DOHH2 (cell line): ENCODE data around the gene TMEM161B.

ENCODE experiments used
- H3F3A ChIP-seq: fragments of 200-600 bp; sonication (generic), shearing (Covaris generic); 2 replicates; pipeline ENCODE4 v1.6.0; 2016; ENCODE audit warnings: antibody characterized with exemption, mild to moderate bottlenecking; ENCODE audit not compliant: control insufficient read depth, insufficient read depth
- H3K27ac ChIP-seq: fragments of 200-600 bp; sonication (generic); 2 replicates; pipeline ENCODE4 v1.5.1; 2014; ENCODE audit warnings: low read depth, mild to moderate bottlenecking, low read length, moderate library complexity
- H3K27me3 ChIP-seq: fragments of 200-600 bp; sonication (generic); 2 replicates; pipeline ENCODE4 v1.6.1; 2014; ENCODE audit warnings: mild to moderate bottlenecking, low read length, mixed read lengths; ENCODE audit not compliant: control insufficient read depth
- H3K36me3 ChIP-seq: fragments of 200-600 bp; sonication (generic); 2 replicates; pipeline ENCODE4 v1.6.1; 2014; ENCODE audit warnings: mild to moderate bottlenecking, low read length, moderate library complexity, mixed read lengths; ENCODE audit not compliant: control insufficient read depth
- H3K4me1 ChIP-seq: fragments of 200-600 bp; sonication (generic); 2 replicates; pipeline ENCODE4 v1.6.1; 2014; ENCODE audit warnings: mild to moderate bottlenecking, low read length, mixed read lengths; ENCODE audit not compliant: control insufficient read depth
- H3K4me2 ChIP-seq: fragments of 200-600 bp; sonication (generic); 2 replicates; pipeline ENCODE4 v1.6.0; 2014; ENCODE audit warnings: mild to moderate bottlenecking, low read length, moderate library complexity
- H3K4me3 ChIP-seq: fragments of 200-600 bp; sonication (generic); 2 replicates; pipeline ENCODE4 v1.5.1; 2014; ENCODE audit warnings: mild to moderate bottlenecking, low read length, mixed read lengths
- H3K79me2 ChIP-seq: fragments of 200-600 bp; sonication (generic); 2 replicates; pipeline ENCODE4 v1.6.1; 2014; ENCODE audit warnings: mild to moderate bottlenecking, low read length, mixed read lengths; ENCODE audit not compliant: control insufficient read depth
- H3K9me2 ChIP-seq: fragments of 200-600 bp; sonication (generic); replicated peaks from 2 replicates; pipeline ENCODE4 v1.6.1; 2014; ENCODE audit warnings: mild to moderate bottlenecking, low read length, mixed read lengths; ENCODE audit not compliant: control insufficient read depth
- H3K9me3 ChIP-seq: fragments of 200-600 bp; sonication (generic); 2 replicates; pipeline ENCODE4 v1.6.1; 2014; ENCODE audit warnings: antibody characterized with exemption, low read length, mixed read lengths; ENCODE audit not compliant: control insufficient read depth, insufficient read depth
- H4K20me1 ChIP-seq: fragments of 200-600 bp; sonication (generic); 2 replicates; pipeline ENCODE4 v1.6.0; 2014; ENCODE audit warnings: low read depth, mild to moderate bottlenecking, antibody characterized with exemption, low read length, moderate library complexity; ENCODE audit not compliant: control insufficient read depth, insufficient read depth
- EZH2phosphoT487 ChIP-seq: fragments of 200-600 bp; sonication (generic); IDR thresholded peaks from 2 replicates; pipeline ENCODE4 v1.6.1; 2017; ENCODE audit warnings: borderline replicate concordance, mild to moderate bottlenecking, antibody characterized with exemption, low read length, moderate library complexity, mixed read lengths
- TF ChIP-seq, protein P1 (sequence below): fragments of 200-600 bp; sonication (generic); IDR thresholded peaks from one replicate; pipeline ENCODE4 v1.5.1; 2014; ENCODE audit warnings: antibody characterized with exemption, mild to moderate bottlenecking, low read depth, low read length; ENCODE audit not compliant: poor library complexity, severe bottlenecking

The TMEM161B gene

DNA sequence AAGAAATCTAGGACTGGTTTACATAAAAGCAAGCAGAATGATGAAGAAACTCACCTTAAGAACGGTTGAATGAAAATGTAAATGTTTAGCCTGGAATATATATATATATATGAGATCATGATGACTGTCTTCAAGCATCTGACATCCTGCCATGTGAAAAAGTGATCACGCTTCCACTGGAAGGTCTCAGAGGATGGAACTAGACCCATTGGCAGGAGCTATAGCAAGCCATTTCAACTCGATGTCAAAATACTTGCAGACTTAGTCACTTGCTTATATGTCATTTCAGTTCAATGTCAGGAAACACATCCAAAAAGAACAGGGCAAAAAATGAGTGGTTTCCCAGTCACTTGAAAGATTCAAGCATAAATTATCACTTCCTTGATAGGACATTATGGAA is 22.2 kb upstream of the TMEM161B start:
- Histone ChIP-seq H3K27me3 (no peaks in the 10 kb centered on the region), H3K36me3 (no peaks in the 10 kb centered on the region), H4K20me1 (no peaks in the 10 kb centered on the region), H3K9me3 (no peaks in the 10 kb centered on the region), H3K4me2 (no peak overlapping the region), H3F3A (no peaks in the 10 kb centered on the region), H3K4me1 (0 out of 2 replicates have a peak, but pooled peaks cover 6% of the 10 kb centered on the region), H3K9me2 (no peaks in the 10 kb centered on the region), H3K4me3 (no peak overlapping the region), H3K27ac (no peak overlapping the region), H3K79me2 (no peaks in the 10 kb centered on the region)
- no peak for TF ChIP-seq EZH2phosphoT487
- TF ChIP-seq, protein P1, sequence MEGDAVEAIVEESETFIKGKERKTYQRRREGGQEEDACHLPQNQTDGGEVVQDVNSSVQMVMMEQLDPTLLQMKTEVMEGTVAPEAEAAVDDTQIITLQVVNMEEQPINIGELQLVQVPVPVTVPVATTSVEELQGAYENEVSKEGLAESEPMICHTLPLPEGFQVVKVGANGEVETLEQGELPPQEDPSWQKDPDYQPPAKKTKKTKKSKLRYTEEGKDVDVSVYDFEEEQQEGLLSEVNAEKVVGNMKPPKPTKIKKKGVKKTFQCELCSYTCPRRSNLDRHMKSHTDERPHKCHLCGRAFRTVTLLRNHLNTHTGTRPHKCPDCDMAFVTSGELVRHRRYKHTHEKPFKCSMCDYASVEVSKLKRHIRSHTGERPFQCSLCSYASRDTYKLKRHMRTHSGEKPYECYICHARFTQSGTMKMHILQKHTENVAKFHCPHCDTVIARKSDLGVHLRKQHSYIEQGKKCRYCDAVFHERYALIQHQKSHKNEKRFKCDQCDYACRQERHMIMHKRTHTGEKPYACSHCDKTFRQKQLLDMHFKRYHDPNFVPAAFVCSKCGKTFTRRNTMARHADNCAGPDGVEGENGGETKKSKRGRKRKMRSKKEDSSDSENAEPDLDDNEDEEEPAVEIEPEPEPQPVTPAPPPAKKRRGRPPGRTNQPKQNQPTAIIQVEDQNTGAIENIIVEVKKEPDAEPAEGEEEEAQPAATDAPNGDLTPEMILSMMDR = no peak

DNA sequence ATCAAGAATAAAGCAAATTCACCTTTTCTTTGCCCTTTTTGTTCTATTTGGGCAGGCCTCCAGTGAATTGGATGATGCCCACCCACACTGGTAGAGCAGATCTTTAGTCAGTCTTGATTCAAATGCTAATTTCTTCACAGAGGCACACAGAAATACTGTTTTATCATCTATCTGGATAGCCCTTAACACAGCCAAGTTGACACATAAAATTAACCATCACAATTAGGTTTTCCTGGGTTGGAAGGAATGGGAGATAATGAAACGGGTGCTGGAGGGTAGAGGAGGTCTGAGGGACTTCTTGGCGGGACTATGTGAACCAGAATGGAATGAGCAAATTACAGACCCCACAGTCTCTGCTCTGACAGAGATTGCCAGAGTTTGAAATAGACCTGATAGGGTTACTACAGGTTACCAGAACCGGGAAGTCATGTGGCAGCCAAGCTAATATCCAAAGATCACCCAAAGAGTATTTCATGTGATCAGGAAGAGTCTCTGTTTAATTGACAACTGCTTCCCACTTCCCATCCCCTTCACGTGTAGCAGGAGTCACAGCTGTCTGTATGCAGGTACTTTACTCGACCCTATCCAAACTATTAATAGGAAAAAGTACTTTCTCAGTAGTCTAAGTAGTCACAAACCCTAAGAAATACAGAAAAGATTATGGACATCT is 20.0 kb upstream of the TMEM161B start:
- Histone ChIP-seq H3K79me2 (no peaks in the 10 kb centered on the region), H3K4me2 (no peak overlapping the region), H3K27ac (no peak overlapping the region), H3F3A (no peaks in the 10 kb centered on the region), H3K4me1 (0 out of 2 replicates have a peak, but pooled peaks cover 6% of the 10 kb centered on the region), H3K27me3 (no peaks in the 10 kb centered on the region), H3K9me2 (no peaks in the 10 kb centered on the region), H4K20me1 (no peaks in the 10 kb centered on the region), H3K36me3 (no peaks in the 10 kb centered on the region), H3K4me3 (no peak overlapping the region), H3K9me3 (no peaks in the 10 kb centered on the region)
- TF ChIP-seq, protein P1 = no peak
- TF ChIP-seq EZH2phosphoT487 = no peak

DNA sequence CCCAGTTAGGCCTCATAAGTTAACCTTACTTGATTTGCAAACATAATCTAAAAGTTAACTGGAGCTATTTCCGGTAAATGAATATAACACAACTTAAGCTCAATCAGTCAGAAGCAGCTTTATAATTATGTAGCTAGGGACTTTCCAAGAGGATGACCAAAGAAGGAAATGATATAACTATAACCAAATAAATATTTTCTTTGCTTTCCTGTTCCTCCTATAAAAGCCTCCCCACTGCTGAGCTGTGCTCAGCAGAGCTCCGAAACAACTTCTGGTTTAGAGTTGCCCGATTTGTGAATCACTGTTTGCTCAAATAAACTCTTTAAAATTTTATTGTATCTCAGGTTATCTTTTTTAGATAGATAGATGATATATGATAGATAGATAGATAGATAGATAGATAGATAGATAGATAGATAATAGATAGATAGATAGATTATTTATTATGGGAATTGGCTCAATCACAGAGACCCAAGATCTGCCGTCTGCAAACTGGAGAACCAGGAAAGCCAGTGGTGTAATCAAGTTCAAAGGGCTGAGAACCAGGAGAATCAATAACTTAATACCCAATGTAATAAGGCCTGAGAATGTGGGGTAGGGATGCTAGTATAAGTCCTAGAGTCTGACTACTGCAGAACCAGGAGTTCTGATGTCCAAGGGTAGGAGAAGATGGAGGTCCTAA is 19.3 kb upstream of the TMEM161B start:
- TF ChIP-seq, protein P1 = no peak
- TF ChIP-seq EZH2phosphoT487 = no peak
- no peak overlapping the region for H3K27ac ChIP-seq
- no peaks in the 10 kb centered on the region for H3F3A ChIP-seq

More for the DNA sequence above, 19.3 kb upstream of the TMEM161B start:
- Histone ChIP-seq H3K4me2 (no peak overlapping the region), H3K4me3 (no peak overlapping the region), H3K9me3 (no peaks in the 10 kb centered on the region), H3K27me3 (no peaks in the 10 kb centered on the region), H4K20me1 (no peaks in the 10 kb centered on the region), H3K9me2 (no peaks in the 10 kb centered on the region), H3K4me1 (0 out of 2 replicates have a peak, but pooled peaks cover 6% of the 10 kb centered on the region), H3K79me2 (no peaks in the 10 kb centered on the region), H3K36me3 (0 out of 2 replicates have a peak, but pooled peaks cover 4% of the 10 kb centered on the region)
